Endodermal cell (in vitro differentiated cells): ENCODE results near the gene ABHD16A. TPM values are rescaled to one million over a fixed set of nuclear protein-coding genes. Genes with fewer than 3 reads are reported as not detected.
A peak's percentile ranks its signal among the peaks of the same experiment; 100 is the strongest.

Experiments
- DNase-seq: peaks from one replicate; pipeline ENCODE4 v3.0.0-alpha.2; 2017
- H3K27ac ChIP-seq: 2 replicates; pipeline ENCODE4 v1.5.1; 2013; ENCODE audit warnings: mild to moderate bottlenecking, low read depth, low read length, moderate library complexity
- H3K27me3 ChIP-seq: 2 replicates; pipeline ENCODE4 v1.6.1; 2013; ENCODE audit warnings: mild to moderate bottlenecking, low read length, moderate library complexity; ENCODE audit not compliant: insufficient read depth, control insufficient read depth, poor library complexity, severe bottlenecking
- H3K36me3 ChIP-seq: 2 replicates; pipeline ENCODE4 v1.7.0; 2013; ENCODE audit warnings: mild to moderate bottlenecking, low read length, moderate library complexity; ENCODE audit not compliant: control insufficient read depth, insufficient read depth
- H3K4me1 ChIP-seq: one replicate; pipeline ENCODE4 v1.7.0; 2013; ENCODE audit warnings: low read length; ENCODE audit not compliant: control insufficient read depth, insufficient read depth
- H3K4me3 ChIP-seq: 2 replicates; pipeline ENCODE4 v1.5.1; 2013; ENCODE audit warnings: mild to moderate bottlenecking, low read length, moderate library complexity
- H3K9ac ChIP-seq: 2 replicates; pipeline ENCODE4 v1.6.1; 2013; ENCODE audit warnings: mild to moderate bottlenecking, low read length, moderate library complexity; ENCODE audit not compliant: poor library complexity, severe bottlenecking; ENCODE audit errors: extremely low read depth
- H3K9me3 ChIP-seq: 2 replicates; pipeline ENCODE4 v1.6.1; 2013; ENCODE audit warnings: mild to moderate bottlenecking, low read length, moderate library complexity; ENCODE audit not compliant: control insufficient read depth
- H3K27ac Mint-ChIP-seq: 2 replicates; pipeline ENCODE4 v1.8.0; 2020; ENCODE audit warnings: mixed read lengths
- H3K27me3 Mint-ChIP-seq: 2 replicates; pipeline ENCODE4 v1.8.0; 2021; ENCODE audit warnings: mild to moderate bottlenecking, mixed read lengths; ENCODE audit not compliant: insufficient read depth
- H3K36me3 Mint-ChIP-seq: 2 replicates; pipeline ENCODE4 v1.8.0; 2020; ENCODE audit warnings: low read depth, mixed read lengths
- H3K4me1 Mint-ChIP-seq: 2 replicates; pipeline ENCODE4 v1.8.0; 2020; ENCODE audit warnings: mixed read lengths
- H3K4me3 Mint-ChIP-seq: 2 replicates; pipeline ENCODE4 v1.8.0; 2020; ENCODE audit warnings: mild to moderate bottlenecking, moderate library complexity, mixed read lengths
- H3K9me3 Mint-ChIP-seq: 2 replicates; pipeline ENCODE4 v1.8.0; 2020; ENCODE audit warnings: mild to moderate bottlenecking, mixed read lengths
- WGBS, 2 experiments: methylation state at CpG; one replicate each; pipeline versions ENCODE4 v1.1.5 to v1.1.7; 2013; ENCODE audit warnings: missing lambda C conversion rate in 2 of 2, mixed read lengths in 1 of 2; ENCODE audit not compliant: insufficient coverage in 1 of 2, insufficient read length in 1 of 2; 5-methylcytosine and 5-hydroxymethylcytosine counted together
- total RNA-seq, 2 donors: library from RNA; stranded (reverse); fragmentation: NEBNext Ultra II Directional in 1 of 2; extraction: Animal tissue kit (Norgen Biotek cat#: 25700) in 1 of 2; gene quantifications; 2 replicates in 1 of 2; 3 replicates in 1 of 2; pipeline ENCODE4 v1.2.1, GENCODE V29; 2021
- TF ChIP-seq, protein P1 (sequence below): fragments of 200-600 bp; sonication (generic); conservative IDR thresholded peaks from 2 replicates; pipeline ENCODE4 v1.5.0; 2021; ENCODE audit warnings: antibody characterized with exemption, mild to moderate bottlenecking

ABHD16A gene
- total RNA-seq, 2 donors from 2014 or later = 38.3 to 59.5 TPM

DNA sequence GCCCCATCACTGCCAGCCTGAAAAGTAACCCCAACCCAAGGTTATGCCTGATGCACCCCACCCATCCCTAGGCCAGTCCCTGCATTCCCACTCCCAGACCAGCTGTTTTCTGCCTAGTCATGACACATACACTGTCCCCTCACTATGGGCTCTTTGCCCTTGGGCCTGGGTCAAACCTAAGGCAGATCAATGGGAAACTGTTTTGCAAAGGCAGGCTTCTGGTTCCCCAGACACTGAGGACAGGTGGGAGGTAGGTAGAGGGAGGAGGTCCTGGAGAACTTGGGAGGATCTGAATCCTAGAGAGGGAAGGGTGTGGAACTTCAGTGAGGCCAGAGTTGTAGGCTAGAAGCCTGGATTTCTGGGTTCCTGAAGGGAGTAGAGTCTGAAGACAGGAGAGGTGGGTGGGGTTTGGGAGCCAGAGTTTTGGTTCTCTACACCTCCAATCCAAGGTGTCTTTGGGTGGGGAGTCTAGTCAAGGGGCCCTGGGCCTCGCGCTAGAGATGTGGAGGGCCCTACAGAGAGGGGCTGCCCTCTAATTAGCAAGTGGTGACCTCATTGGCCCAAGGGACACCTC, 31.2 kb upstream of the ABHD16A start:
- Histone ChIP-seq H3K4me1 (peaks cover 18% of the 10 kb centered on the region), H3K9me3 (no peaks in the 10 kb centered on the region), H3K4me3 (peak overlapping the region; percentile 98), H3K27me3 (no peaks in the 10 kb centered on the region), H3K9ac (peak overlapping the region; percentile 88), H3K36me3 (peaks cover 41% of the 10 kb centered on the region), H3K27ac (peak overlapping the region; percentile 45)
- WGBS, 2 experiments = 16% methylated on average over 2 of the region's 2 CpGs; no CpG with 5 or more reads in 1 of the 2 experiments
- no peak for DNase-seq
- TF ChIP-seq, protein P1, sequence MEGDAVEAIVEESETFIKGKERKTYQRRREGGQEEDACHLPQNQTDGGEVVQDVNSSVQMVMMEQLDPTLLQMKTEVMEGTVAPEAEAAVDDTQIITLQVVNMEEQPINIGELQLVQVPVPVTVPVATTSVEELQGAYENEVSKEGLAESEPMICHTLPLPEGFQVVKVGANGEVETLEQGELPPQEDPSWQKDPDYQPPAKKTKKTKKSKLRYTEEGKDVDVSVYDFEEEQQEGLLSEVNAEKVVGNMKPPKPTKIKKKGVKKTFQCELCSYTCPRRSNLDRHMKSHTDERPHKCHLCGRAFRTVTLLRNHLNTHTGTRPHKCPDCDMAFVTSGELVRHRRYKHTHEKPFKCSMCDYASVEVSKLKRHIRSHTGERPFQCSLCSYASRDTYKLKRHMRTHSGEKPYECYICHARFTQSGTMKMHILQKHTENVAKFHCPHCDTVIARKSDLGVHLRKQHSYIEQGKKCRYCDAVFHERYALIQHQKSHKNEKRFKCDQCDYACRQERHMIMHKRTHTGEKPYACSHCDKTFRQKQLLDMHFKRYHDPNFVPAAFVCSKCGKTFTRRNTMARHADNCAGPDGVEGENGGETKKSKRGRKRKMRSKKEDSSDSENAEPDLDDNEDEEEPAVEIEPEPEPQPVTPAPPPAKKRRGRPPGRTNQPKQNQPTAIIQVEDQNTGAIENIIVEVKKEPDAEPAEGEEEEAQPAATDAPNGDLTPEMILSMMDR = no peak
- Mint-ChIP-seq H3K9me3 (no peaks in the 10 kb centered on the region), H3K27me3 (no peaks in the 10 kb centered on the region), H3K27ac (peak overlapping the region; percentile 93), H3K4me1 (peaks cover 46% of the 10 kb centered on the region), H3K36me3 (peaks cover 32% of the 10 kb centered on the region), H3K4me3 (peak overlapping the region; percentile 99)

DNA sequence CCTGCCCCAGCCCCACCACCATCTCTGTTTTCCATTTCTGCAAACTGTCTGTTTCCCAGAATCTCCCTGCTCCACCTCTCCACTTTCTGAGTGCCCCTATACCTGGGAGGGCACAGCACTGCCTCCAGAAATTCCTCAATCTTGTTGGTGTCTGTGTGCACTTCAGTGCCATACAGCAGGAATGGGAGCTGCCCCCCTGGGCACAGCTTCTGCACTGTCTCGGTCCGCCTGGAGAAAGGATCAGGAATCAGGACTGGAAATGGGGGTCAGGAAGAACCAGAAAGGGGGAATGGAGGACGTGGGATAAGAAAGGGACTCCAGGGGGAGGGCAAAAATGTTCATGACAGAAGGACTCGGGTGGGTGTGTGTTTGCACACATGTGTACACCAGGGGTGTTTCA, 30.6 kb upstream of the ABHD16A start:
- Mint-ChIP-seq H3K4me3 (peak overlapping the region; percentile 99), H3K27me3 (no peaks in the 10 kb centered on the region), H3K4me1 (peaks cover 42% of the 10 kb centered on the region), H3K27ac (peak overlapping the region; percentile 93), H3K9me3 (no peaks in the 10 kb centered on the region), H3K36me3 (peaks cover 37% of the 10 kb centered on the region)
- 91 to 96% methylated on average over 4 of the region's 4 CpGs for WGBS, 2 experiments
- H3K9ac ChIP-seq = no peak overlapping the region
- H3K9me3 ChIP-seq = no peaks in the 10 kb centered on the region
- H3K4me3 ChIP-seq = peak overlapping the region; percentile 98
- H3K36me3 ChIP-seq = peaks cover 44% of the 10 kb centered on the region
- peaks cover 15% of the 10 kb centered on the region for H3K4me1 ChIP-seq
- TF ChIP-seq, protein P1 = no peak
- no peak for DNase-seq
- H3K27me3 ChIP-seq = no peaks in the 10 kb centered on the region
- H3K27ac ChIP-seq = no peak overlapping the region

DNA sequence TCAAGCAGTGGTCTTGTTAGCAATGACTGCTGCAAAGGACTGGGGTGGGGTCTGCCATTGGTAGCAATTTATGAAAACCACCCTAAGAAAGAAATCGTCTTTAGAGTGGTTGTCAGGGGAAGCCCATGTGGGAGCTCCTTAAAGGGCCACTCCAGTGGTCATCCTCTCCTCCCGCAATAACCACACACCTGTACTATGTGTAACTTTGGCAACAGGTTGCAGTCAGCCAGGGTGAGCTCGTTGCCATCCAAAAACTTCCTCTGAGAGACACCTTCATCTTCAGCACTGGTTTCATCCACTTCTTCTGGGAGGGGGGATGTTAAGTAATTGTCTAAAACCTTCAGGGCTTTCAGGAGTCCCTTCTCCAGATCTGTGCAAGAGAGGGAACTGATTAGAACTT, 28.9 kb upstream of the ABHD16A start:
- no peaks in the 10 kb centered on the region for H3K27me3 ChIP-seq
- Mint-ChIP-seq H3K9me3 (no peaks in the 10 kb centered on the region), H3K27me3 (no peaks in the 10 kb centered on the region), H3K4me3 (no peak overlapping the region), H3K36me3 (peaks cover 51% of the 10 kb centered on the region), H3K4me1 (peaks cover 25% of the 10 kb centered on the region), H3K27ac (no peak overlapping the region)
- 50 to 81% methylated on average over 1 to 3 of the region's 3 CpGs for WGBS, 2 experiments
- no peaks in the 10 kb centered on the region for H3K9me3 ChIP-seq
- H3K4me3 ChIP-seq = no peak overlapping the region
- H3K36me3 ChIP-seq = peaks cover 60% of the 10 kb centered on the region
- H3K27ac ChIP-seq = no peak overlapping the region
- no peak overlapping the region for H3K9ac ChIP-seq
- peaks cover 9% of the 10 kb centered on the region for H3K4me1 ChIP-seq
- TF ChIP-seq, protein P1 = no peak
- no peak for DNase-seq
